Suprapubic skin (tissue), 4 donors: Measurements from ENCODE around the gene MGST2.

Experiments used
- POLR2A ChIP-seq, 2 donors: fragments of 450-650 bp; IDR thresholded peaks; one replicate each; pipeline ENCODE4 v1.6.1; 2017; ENCODE audit warnings: antibody characterized with exemption in 2 of 2, mild to moderate bottlenecking in 2 of 2, moderate library complexity in 2 of 2
- POLR2AphosphoS5 ChIP-seq, 3 donors: sonication (generic); formaldehyde crosslinking; IDR thresholded peaks; one replicate each; pipeline ENCODE4 v1.6.1; 2017; ENCODE audit warnings: antibody characterized with exemption in 3 of 3
- TF ChIP-seq, protein P1 (sequence below), 2 donors: fragments of 200-600 bp in 1 of 2; fragments of 450-650 bp in 1 of 2; sonication (generic) in 1 of 2; IDR thresholded peaks; one replicate each; pipeline ENCODE4 v1.5.1; 2016 to 2019; ENCODE audit warnings: antibody characterized with exemption in 2 of 2, mild to moderate bottlenecking in 1 of 2, moderate library complexity in 1 of 2

- TF ChIP-seq POLR2AphosphoS5 (IDR thresholded peaks at IDR 0.05) (no peak), POLR2A (IDR thresholded peaks at IDR 0.05) (no peak)
- TF ChIP-seq, protein P1, sequence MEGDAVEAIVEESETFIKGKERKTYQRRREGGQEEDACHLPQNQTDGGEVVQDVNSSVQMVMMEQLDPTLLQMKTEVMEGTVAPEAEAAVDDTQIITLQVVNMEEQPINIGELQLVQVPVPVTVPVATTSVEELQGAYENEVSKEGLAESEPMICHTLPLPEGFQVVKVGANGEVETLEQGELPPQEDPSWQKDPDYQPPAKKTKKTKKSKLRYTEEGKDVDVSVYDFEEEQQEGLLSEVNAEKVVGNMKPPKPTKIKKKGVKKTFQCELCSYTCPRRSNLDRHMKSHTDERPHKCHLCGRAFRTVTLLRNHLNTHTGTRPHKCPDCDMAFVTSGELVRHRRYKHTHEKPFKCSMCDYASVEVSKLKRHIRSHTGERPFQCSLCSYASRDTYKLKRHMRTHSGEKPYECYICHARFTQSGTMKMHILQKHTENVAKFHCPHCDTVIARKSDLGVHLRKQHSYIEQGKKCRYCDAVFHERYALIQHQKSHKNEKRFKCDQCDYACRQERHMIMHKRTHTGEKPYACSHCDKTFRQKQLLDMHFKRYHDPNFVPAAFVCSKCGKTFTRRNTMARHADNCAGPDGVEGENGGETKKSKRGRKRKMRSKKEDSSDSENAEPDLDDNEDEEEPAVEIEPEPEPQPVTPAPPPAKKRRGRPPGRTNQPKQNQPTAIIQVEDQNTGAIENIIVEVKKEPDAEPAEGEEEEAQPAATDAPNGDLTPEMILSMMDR (IDR thresholded peaks at IDR 0.05), result no peak
Measured at GRCh38 chr4:139641218-139641617, 24.4 kb upstream of the MGST2 start.
